GM18867 (cell line): ENCODE measurements around the gene TNFRSF19.

Experiments
- ATAC-seq: cut with Tn5 transposase; IDR thresholded peaks from one replicate; pipeline ENCODE4 v1.9.1; 2021; ENCODE audit warnings: mild to moderate bottlenecking, moderate library complexity; ENCODE audit not compliant: unreplicated experiment

The TNFRSF19 gene

DNA sequence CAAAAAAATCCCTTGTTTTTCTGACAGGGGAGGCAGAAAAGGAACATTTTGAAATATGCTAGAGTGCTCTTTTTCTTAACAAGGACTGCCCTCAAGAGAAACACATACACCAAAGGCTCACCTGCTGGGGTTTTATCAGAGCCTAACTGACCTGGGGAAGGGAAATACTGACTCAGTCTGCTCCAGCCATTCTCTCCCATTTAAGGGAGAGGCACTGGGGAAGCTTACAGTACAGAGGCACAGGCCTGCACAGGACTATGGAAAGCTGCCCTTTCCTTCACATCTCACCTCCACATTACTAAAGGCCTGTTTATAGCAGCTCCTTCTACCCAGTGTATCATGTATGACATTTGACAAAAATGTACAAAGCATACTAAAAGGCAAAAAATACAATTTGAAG lies 30.3 kb downstream of the TNFRSF19 start:
- ATAC-seq: no peak

DNA sequence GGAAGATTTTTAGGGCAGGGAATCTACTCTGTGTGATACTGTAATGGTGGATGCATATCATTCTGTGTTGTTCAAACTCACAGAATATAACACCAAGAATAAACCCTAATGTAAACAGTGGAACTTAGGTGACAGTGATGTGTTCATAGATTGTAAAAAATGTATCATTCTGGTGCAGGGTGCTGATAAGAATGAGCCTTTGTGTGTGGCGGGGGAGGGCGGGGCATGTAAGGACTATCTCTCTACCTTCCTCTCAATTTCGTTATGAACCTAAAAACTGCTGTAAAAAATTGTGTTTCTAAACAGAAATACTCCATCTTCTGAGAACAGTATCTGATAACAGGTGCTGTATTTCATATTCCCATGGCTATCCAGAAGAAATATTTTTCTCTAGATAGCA lies 35.6 kb downstream of the TNFRSF19 start:
- ATAC-seq: no peak

DNA sequence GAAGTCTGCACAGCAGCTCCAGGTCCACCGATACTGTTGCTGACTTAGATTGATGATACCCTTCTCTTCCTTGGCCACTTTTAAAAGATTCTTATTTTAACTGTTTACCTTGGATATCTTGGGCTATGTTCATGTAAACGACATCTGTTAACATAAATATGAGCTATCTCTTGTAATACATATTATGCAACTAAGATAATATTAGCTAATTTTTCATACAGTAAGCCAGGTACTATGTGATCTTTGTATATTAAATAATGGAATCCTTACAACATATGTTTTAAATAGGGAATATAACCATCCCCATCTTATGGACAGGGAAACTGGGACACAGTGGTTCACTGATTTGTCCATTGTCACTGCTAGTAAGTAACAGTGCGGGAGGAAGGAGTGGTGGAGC lies 37.9 kb downstream of the TNFRSF19 start:
- no peak for ATAC-seq

DNA sequence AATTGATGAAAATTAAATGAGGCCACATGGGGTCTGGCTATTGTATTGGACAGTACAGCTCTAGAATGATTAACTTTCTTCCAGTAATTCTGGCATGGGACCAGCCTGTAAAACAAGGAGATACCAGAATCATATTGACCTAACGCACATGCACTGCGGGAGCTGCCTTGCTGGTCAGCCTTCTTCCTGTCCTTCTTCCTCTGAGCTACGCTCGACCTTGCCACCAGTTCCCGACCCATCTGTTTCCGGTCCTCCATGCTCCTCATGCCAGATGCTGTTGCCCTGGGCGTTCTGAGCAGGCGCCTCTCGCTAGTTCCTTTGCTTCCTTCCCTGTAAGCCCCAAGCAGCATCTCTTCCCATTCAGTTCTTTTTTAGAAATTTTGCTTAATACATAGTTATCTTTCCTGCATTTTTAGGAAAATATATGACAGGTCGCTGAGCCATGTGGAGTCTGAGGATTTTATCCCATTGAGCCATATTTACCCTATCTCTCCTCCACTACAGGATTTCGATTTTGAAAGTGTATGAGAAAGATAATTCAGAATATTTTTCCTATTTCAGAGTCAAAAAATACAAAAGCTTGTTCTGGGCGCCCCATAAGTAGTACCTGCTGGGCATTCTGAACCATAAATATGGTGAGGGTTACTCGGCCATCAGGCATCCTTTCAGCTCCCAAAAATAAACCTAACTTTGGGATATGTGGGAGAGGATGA lies 38.6 kb downstream of the TNFRSF19 start:
- peak; percentile 9 for ATAC-seq

DNA sequence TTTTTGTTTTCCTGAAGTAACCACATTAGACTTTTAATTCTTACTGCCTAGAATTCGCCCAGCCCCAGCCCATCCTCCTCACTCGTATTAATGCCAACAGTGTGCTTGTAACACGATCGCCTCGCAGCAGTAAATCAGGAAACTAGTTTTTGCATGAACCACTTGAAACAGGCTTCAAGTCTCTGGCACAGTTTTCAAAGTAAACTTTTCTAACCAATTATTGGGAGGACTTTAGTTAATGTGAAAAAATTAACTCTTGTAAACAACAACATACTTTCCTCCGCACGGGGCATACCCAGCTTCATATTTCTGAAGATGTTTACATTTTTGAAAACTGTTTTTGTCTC lies 39.2 kb downstream of the TNFRSF19 start:
- ATAC-seq: peak; percentile 58

DNA sequence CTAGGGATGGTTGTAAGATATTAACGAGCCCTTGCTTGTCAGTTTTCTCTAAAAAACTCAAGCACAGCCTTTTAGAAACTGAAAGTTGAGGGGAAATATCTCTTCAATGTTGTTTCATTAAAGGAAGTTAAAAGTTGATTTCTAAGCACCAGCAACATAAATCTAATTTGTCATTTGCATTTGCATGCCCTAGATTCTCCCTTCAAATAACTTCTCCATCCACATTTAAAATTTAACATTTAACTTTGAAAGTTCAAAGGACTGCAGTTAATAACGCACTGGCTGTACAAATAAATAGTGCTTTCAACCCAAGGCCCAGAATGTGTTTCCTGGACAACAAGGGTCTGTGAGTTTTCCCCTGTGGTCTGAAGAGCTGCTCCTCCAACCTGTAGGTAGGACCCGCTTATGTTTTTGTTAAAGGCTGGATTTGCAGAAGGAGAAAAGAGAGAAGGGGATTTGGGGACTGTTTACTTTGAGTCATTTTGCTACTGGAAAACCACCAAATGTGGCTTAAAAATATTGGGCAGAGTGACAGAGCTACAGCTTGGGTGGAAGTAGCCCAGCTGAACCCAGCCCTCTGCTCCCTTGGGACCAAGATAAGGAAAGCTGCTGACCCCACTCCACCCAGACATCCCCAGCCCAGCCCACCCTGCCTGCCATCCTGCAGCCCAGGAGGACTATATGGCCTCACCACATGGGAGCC lies 39.8 kb downstream of the TNFRSF19 start:
- ATAC-seq: peak; percentile 42

DNA sequence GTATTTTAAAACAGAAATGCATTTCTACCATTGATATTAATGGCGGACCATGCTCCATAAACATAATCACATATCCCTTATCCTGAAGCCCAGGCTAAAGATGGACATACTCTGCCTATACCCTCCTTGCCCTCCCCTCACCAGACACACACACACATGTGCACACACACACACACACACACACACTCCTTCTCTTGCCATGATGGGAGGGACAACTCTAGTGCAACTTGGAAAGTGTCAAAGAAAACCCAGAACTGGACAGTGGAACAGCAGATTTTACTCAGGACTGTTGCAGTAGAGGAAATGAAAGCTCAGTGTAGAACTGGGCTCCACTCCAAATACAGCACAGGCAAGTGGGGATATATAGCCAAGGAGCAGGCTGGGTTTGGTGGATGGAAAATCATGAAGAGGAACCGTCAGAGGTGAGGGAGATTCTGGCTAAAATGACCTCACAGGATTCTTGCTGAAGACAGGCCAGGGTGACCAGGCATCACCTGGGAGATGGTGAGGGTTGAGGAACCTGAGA lies 40.8 kb downstream of the TNFRSF19 start:
- no peak for ATAC-seq

DNA sequence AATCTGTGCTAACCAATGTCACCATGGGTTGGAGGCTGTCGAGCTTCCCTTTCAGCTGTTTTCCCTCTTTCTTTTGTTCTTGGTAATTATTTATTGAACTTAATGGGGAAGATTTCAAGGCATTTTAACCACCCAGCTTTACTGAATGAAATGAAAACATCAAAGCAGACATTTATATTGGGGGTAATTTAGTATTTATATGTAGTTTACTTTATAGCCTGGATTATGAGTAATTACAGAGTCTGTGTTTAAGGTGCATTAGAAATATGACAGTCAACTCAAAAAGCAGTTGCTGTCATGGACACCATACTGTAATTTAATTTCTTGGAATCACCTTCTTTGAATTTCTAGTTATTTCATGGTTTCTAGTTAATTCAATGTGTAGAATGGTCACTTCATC lies 42.0 kb downstream of the TNFRSF19 start:
- no peak for ATAC-seq

DNA sequence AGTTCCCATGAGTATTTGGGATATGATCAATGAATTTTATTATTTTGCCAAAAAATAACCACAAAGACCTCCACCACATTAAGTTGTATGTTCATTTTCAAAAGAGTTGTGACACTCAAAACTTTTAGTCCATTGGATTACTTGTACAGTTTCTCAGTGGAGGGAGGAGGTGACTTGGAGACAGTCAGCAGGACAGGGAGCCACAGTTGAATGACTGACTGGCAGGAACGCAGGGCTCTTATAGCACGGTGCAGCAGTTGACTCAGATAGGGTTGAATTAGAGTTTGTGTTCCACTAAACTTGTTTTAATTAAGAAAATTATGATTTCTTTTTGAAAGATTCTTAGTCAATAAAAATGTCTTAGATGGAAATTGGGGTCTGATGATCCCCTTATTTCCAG lies 42.5 kb downstream of the TNFRSF19 start:
- no peak for ATAC-seq

DNA sequence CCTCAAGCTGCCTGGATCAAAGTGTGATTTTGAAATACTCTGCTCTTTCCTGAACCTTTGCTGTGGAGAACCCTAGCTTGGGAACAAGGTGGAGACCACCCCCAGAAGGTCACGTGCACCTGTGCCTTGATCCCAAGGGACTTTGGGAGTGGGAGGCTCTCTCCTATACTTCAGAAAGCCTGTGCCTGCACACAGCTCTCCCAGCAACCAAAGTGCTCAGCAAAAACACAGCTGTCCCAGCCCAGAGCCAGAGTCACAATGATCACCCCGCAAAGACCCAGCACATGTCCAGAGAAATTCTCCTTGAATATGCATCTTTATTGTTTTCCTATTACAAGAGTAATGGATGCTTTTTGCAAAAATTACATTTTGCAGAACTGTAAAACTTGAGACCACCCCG lies 43.4 kb downstream of the TNFRSF19 start:
- no peak for ATAC-seq

DNA sequence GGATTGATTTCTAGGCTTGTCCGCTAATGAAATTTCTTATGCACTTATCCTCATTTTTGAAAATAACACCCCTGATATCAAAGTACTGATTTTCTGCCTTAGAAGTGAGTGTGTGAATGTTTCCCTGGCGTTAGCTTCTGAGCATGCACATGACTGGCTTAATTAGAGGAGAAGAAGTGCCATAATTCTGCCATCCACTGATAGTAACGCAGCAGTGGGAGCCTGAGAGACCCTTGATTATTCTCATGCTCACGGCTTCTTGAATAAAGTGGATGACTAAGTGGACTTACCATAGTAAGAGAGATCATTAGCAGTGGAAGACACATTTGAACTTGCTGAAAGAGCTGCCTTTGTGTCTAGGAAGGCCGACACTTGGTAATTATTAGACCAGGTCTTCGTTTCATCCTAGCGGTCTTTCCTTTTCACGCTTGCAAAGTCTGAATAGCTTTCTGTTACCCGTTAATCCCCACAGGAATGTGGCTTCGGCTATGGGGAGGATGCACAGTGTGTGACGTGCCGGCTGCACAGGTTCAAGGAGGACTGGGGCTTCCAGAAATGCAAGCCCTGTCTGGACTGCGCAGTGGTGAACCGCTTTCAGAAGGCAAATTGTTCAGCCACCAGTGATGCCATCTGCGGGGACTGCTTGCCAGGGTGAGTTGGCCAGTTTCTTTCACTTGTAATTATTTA lies 45.3 kb downstream of the TNFRSF19 start:
- ATAC-seq: no peak

DNA sequence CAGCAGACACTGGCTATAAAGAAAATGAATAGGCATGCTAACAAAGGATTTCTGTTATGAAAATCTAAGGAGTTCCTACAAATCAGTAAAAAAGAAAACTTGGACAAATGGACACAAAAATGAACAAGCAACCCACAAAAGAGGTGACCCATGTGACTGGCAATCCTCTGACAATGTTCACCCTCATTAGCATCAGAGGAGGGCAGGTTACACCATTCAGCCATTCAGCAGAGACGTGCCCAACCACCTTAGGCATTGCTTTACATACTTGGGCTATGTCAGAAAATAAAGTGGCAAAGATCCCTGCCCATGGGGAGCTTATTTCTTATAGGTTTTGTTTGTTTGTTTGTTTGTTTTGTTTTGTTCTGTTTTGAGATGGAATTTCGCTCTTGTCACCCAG lies 46.0 kb downstream of the TNFRSF19 start:
- no peak for ATAC-seq

DNA sequence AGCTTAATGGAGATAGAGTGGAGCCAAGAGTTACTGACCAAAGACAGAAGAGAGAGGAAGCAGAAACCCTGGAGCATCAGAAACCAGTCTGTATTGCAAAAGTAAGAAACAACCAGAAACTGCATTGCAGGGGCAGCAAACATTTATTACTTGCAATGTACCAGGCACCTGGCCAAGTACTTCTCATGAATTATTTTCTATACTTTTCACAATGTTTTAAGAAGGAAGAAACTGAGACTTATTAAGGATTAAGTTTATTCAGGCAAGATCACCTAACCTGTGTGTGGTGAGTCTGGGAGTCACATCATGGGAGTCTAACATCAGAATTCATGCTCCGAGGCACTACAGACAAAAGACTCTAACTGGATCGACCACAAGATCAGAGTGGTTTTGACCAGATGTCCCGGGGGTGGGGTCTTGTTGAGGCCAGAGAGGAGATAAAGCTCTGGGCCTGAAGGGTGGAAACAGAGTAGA lies 47.4 kb downstream of the TNFRSF19 start:
- no peak for ATAC-seq

DNA sequence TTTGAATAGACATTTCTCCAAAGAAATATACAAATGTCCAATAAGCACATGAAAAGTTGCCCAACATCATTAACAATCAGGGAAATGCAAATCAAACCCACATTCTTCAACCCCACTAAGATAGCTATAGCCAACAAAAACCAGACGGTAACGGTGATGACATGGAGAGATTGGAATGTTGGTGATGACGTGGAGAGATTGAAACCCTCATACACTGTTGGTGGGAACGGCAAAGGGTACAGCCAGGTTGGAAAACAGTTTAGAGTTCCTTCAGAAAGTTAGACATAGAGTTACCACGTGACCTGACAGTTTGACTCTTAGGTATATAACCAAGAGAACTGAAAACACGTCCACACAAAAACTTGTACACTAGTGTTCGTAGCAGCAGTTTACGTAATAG lies 48.1 kb downstream of the TNFRSF19 start:
- no peak for ATAC-seq

DNA sequence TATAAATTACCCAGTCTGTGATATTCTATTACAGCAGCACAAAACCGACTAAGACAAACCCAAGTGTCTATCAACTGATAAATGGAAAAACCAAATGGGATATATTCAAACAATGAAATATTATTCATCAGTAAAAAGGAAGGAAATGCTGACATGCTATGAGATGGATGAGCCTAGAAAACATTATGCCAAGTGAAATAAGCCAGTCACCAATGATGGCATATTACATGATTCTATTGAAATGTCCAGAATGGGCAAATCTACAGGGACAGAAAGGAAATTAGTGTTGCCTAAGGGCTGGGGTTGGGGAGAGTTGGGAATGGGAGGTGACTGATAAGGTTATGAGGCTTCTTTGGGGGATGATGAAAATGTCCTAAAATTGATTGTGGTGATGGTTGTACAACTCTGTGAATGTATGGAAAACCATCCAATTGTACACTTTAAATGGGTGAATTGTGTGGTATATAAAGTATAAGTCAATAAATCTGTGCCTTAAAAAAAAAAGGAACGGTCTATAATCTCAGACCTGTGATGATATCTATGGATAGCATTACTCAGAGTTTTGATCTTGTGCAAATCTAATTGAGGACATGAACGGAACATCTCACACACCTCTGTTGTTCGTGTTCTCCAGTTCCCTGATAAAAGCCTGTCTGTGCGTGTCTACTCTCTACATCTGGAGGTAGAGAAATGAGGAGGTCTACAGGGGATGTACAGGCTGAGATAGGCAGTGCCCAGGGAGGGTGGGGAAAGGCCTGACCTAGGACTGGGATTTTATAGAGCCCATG lies 49.0 kb downstream of the TNFRSF19 start:
- ATAC-seq: no peak

DNA sequence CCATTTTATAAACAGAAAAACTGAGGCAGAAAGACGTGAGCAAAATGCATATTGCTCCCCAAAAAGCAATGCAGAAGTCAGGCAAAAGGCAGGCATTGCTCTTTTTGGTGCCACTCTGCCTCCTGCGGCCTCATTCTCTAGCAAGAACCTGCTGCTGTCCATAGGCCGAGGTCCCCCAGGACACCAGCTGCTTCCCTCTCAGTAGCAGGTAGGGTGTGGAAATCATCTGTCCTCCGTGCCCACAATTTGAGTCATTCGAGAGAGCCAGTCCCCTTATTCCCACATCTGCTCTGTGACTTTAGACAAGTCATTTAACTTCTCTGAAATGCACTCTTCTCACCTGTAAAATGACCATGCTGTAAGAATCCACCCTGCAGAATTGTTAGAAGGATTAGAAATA lies 50.0 kb downstream of the TNFRSF19 start:
- no peak for ATAC-seq

DNA sequence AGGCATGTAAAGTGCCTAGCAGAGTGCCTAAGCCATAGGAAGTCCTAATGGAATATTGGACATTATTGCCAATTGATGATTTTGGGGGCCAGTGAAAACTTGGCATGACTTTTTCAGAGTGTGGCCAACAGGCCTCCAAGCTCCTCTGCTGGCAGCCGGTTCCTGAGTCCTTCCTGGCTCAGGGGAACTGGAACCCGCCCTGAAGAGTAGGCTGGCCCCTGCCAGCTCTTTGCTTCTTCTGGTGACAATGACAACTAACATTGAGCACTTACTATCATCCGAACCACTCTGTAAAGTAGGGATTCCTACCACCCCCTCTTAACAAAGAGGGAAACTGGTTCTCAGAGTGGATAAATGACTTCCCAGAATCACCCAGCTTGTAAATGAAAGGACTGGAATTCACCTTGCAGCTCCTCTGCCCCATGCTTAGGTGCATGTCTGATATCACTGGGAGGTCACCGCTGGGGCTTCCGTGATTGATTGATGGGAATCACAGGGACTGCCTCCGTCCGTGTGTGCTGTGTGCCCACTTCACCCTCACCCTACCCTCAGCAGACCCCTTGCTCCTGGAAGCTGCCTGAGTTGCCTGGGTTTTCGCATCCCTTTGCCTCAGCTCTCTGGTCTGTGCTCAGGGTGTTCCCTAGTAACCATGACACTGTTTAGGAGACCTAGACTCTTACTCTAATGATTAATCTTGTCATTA lies 50.6 kb downstream of the TNFRSF19 start:
- no peak for ATAC-seq

DNA sequence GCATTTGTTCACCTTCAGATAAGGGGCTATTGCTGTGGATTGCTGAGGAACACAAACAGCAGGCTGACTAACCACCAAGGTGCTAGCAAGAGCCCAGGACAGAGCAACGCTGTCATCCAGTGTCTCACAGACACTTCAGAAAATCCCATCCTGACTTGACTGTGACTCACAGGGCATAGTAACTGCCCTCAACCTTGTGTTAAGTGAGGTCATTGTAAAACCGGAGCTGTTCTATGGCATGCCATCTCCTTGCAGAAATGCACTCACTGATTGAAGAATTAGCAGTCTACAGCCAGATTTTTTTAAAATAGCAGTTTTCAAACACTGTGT lies 51.1 kb downstream of the TNFRSF19 start:
- peak; percentile 68 for ATAC-seq

DNA sequence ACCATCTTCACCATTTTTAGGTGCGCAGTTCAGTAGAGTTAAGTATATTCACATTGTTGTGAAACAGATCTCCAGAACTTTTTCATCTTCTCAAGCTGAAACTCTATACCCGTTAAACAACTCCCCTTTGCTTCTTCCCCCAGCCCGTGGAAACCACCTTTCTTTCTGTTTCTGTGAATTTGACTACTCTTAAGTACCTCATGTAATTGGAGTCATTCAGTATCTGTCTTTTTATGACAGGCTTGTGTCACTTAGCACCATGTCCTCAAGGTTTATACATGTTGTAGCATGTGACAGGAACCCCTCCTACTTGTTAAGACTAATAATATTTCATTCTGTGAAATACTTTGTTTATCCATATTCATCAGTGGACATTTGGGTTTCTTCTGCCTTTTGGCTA lies 52.8 kb downstream of the TNFRSF19 start:
- ATAC-seq: peak; percentile 53

DNA sequence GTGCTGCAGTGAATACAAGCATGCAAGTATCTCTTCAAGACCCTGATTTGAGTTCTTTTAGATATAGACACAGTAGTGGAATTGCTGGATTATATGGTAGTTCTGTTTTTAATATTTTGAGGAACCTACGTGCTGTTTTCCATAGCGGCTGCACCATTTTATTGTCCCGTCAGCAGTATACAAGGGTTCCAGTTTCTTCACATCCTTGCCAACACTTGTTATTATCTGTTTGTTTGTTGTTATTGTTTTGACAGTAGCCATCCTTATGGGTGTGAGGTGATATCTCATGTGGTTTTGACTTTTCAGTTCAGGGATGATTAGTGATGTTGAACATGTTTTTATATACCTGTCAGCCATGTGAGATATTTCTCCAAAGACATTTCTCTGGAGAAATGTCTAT lies 53.2 kb downstream of the TNFRSF19 start:
- ATAC-seq: no peak

DNA sequence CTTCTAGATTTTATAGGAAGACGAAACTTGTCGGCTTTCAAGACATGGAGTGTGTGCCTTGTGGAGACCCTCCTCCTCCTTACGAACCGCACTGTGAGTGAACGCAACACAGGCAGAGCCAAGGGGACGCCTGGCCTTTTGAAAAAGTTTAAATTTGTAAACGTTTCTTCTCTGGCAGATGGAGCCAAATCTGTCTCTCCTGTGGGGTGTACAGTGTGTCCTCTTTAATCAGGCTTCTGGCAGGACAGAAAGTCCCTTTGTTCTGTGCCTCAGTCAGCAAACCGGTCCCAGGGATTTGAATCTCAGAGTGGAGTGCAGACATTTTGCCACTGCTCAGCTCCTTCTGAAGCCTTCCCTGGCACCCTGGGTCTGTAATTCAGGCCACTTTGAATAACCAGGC lies 56.5 kb downstream of the TNFRSF19 start:
- ATAC-seq: no peak
